ENCODE data around the gene KDM6B.

GRCh38 chr17:7837408-7838088 is 3.5 kb downstream of the KDM6B start:
- TF ChIP-seq CTCF (IDR thresholded peaks at IDR 0.05 in 2 of 3, conservative IDR thresholded peaks at IDR 0.05 in 1 of 3; ENCODE audit: insufficient read depth in 2 of 3, low read depth in 1 of 3, low read length in 3 of 3) (no peak), TBL1XR1 (IDR thresholded peaks at IDR 0.05; ENCODE audit: low read length in 2 of 2) (no peak), PPARD (CRISPR knock-in tag; IDR thresholded peaks at IDR 0.05) (no peak)

Measured in K562 (cell line).